ENCODE measurements around the gene KRT6B. TPM values are rescaled to one million over a fixed set of nuclear protein-coding genes. Genes with fewer than 3 reads are reported as not detected.

Gene KRT6B
- total and polyA plus RNA-seq, 7 donors, result 0.60 to 0.61 TPM; not detected in 5

DNA sequence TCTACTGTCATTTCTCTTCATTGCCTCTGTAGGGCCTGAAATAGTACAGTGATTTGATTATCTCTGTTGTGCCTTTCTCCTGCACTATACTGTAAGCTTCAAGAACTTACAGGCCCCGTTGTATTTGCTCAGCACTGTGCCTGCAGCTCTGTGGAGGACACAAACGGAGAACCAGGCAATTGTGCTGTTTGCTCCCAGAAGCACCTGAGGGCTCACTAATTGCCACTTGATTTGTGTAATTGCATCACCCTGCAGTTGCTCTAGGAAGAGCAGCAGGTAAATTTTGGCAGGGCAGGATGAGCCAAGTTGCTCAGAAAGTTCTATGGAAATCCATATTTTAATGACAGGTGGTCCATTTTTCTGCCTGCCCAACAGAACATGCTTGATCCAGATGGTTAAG, 34.2 kb downstream of the KRT6B start:
- Histone ChIP-seq H3K9me3 (no peaks in the 10 kb centered on the region), H3K4me1 (peaks cover 0 to 40% (median 27%) of the 10 kb centered on the region in 4 donors), H3K4me3 (no peak overlapping the region), H3K27me3 (no peaks in the 10 kb centered on the region), H3K36me3 (no peaks in the 10 kb centered on the region), H3K27ac (peak overlapping the region; percentile 53 to 78 (median 62))
- 74 to 76% methylated on average over 2 of the region's 2 CpGs for WGBS, 2 donors
- intact Hi-C loops (cut with DNase I), result no loop called here
- TF ChIP-seq, protein P1, sequence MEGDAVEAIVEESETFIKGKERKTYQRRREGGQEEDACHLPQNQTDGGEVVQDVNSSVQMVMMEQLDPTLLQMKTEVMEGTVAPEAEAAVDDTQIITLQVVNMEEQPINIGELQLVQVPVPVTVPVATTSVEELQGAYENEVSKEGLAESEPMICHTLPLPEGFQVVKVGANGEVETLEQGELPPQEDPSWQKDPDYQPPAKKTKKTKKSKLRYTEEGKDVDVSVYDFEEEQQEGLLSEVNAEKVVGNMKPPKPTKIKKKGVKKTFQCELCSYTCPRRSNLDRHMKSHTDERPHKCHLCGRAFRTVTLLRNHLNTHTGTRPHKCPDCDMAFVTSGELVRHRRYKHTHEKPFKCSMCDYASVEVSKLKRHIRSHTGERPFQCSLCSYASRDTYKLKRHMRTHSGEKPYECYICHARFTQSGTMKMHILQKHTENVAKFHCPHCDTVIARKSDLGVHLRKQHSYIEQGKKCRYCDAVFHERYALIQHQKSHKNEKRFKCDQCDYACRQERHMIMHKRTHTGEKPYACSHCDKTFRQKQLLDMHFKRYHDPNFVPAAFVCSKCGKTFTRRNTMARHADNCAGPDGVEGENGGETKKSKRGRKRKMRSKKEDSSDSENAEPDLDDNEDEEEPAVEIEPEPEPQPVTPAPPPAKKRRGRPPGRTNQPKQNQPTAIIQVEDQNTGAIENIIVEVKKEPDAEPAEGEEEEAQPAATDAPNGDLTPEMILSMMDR (IDR thresholded peaks at IDR 0.05), result no peak
- TF ChIP-seq POLR2A (IDR thresholded peaks at IDR 0.05), result no peak
- no peak for TF ChIP-seq EP300 (IDR thresholded peaks at IDR 0.05)
- no peak for TF ChIP-seq POLR2AphosphoS5 (IDR thresholded peaks at IDR 0.05)
- no peak for DNase-seq

DNA sequence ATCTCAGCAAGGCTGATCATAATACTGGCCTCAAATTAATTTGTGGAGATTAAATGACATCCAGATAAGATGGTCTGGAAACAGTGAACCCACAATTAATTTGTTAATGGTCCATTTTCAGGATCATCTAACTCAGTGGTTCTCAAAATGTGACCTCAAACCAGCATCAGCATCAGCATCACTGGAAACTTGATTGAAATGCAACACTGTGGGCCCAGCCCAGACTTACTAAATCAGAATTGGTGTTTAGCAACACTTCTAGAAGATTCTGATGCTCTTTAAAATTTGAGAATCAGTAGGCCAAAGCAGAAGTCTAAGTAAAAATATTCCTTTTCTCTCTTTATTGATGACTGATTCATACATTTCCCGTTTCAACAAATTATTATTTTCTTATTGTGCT, 35.2 kb downstream of the KRT6B start:
- Histone ChIP-seq H3K36me3 (no peaks in the 10 kb centered on the region), H3K9me3 (no peaks in the 10 kb centered on the region), H3K4me3 (no peak overlapping the region), H3K4me1 (peaks cover 0 to 37% (median 25%) of the 10 kb centered on the region in 4 donors), H3K27ac (peak overlapping the region; percentile 53 to 78 (median 62)), H3K27me3 (no peaks in the 10 kb centered on the region)
- WGBS, 2 donors, result 88 to 92% methylated on average over 1 of the region's 1 CpG
- no peak for DNase-seq
- intact Hi-C loops (cut with DNase I), result no loop called here
- no peak for TF ChIP-seq POLR2AphosphoS5 (IDR thresholded peaks at IDR 0.05)

DNA sequence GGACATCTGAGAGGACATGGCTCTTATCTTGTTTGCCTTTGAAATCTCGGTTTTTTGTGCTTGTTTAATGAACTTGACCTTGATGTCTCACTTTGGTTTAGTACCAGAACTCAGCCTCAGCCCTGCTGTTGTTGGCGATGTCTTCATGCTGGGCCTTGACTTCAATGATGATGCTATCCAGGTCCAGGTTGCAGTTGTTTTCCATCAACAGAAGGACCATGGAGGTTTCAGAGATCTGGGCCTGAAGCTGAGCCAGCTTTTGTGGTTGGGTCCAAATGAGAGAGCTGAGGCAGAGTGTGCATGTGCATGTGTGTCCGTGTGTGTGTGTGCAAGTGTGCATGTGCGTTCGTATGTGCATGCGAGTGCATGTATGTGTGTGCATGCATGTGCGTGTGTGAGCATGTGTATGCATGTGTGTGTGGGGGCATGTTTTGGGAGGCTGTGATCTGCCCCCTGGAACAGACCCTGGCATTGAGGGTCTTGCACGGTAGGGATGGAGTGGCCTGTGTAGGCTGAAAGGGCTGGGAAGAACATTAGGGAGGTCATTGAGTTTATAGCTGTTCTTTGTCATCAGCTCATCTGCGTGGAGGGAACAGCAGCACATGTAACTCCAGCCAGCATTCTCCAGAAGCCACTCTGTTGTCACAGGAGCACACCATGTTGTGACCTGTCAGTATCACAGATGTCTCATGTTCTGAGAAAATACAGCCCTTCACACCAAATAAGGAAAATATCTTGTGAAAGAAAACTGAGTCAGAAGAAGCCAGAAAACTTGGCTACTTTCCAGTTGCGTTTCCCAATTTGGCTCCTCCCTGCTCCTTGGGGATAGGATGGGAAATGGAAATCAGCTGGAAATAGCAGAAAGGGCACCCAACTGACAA, 35.8 kb downstream of the KRT6B start:
- peaks cover 0 to 42% (median 27%) of the 10 kb centered on the region in 4 donors for H3K4me1 ChIP-seq
- H3K27ac ChIP-seq, result peak overlapping the region; percentile 60 to 78 (median 66)
- peak; percentile 84 to 92 (median 90) for TF ChIP-seq POLR2AphosphoS5 (IDR thresholded peaks at IDR 0.05)
- TF ChIP-seq EP300 (IDR thresholded peaks at IDR 0.05), result peak in 2 of 4 donors; percentile 26 to 66
- TF ChIP-seq, protein P1 (IDR thresholded peaks at IDR 0.05), result no peak
- H3K36me3 ChIP-seq, result no peaks in the 10 kb centered on the region
- no peaks in the 10 kb centered on the region for H3K27me3 ChIP-seq
- intact Hi-C loops (cut with DNase I), result no loop called here
- no peaks in the 10 kb centered on the region for H3K9me3 ChIP-seq
- H3K4me3 ChIP-seq, result no peak overlapping the region
- WGBS, 2 donors, result 66 to 71% methylated on average over 10 of the region's 10 CpGs
- peak; percentile 90 for DNase-seq

DNA sequence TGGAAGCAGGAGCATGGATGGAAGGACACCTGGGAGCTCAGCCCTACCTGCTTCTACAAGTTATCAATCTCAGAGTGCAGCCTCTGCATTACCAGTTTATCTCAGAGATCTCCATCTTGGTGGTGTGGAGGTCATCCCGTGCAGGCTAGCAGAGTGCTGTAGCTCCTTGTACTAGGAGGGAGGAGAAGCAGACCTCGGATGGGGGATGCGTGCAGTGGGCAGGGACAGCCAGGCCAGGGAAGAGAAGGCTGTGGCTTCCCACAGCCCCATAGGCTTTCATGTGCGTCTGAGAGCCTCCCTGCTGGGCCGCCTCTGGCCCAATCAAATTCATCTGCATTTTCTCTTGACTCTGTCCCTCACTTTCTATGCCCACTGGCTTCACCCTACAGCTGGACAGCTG, 37.0 kb downstream of the KRT6B start:
- Histone ChIP-seq H3K4me3 (no peak overlapping the region), H3K4me1 (peaks cover 0 to 46% (median 29%) of the 10 kb centered on the region in 4 donors), H3K27me3 (no peaks in the 10 kb centered on the region), H3K36me3 (no peaks in the 10 kb centered on the region), H3K27ac (peak overlapping the region; percentile 60 to 78 (median 66)), H3K9me3 (no peaks in the 10 kb centered on the region)
- WGBS, 2 donors, result 73 to 79% methylated on average over 5 of the region's 5 CpGs
- DNase-seq, result no peak
- intact Hi-C loops (cut with DNase I), result no loop called here
- TF ChIP-seq, protein P1 (IDR thresholded peaks at IDR 0.05), result no peak
- TF ChIP-seq POLR2A (IDR thresholded peaks at IDR 0.05) (no peak), POLR2AphosphoS5 (IDR thresholded peaks at IDR 0.05) (no peak), EP300 (IDR thresholded peaks at IDR 0.05) (no peak)

DNA sequence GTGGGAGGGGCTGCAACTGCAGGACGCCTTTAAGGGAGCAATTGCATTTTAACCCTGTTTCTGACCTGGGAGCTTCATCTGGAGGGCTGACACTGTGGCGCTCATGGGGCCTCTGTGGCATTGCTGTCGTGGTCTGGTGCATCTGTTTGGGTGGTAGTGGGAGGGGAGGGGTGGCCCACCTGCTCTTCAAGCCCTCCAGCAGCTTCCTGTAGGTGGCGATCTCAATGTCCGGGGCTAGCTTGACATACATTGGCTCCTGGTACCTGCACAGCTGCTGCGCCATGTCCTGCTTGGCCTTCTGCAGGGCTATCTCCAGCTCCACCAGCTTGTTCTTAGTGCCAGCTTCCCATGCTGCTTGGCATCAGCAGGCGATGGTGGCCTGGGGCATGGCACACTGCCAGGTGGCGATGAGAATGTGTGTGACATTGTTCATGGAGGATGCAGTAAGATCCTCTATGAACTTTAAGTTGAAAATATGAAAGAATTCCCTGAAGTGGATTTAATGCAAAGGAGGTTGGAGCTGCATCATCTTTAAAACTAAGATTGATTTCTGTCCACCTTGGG, 38.1 kb downstream of the KRT6B start:
- TF ChIP-seq, protein P1 (IDR thresholded peaks at IDR 0.05), result no peak
- TF ChIP-seq POLR2A (IDR thresholded peaks at IDR 0.05) (no peak), POLR2AphosphoS5 (IDR thresholded peaks at IDR 0.05) (no peak), EP300 (IDR thresholded peaks at IDR 0.05) (no peak)
- Histone ChIP-seq H3K4me1 (peaks cover 0 to 46% (median 29%) of the 10 kb centered on the region in 4 donors), H3K9me3 (no peaks in the 10 kb centered on the region), H3K27ac (no peak overlapping the region), H3K36me3 (no peaks in the 10 kb centered on the region), H3K27me3 (no peaks in the 10 kb centered on the region), H3K4me3 (no peak overlapping the region)
- no peak for DNase-seq
- 66 to 76% methylated on average over 8 of the region's 8 CpGs for WGBS, 2 donors
- intact Hi-C loops (cut with DNase I), result no loop called here

Data from sigmoid colon (tissue), 7 donors.